Measurements from ENCODE around the gene PRSS53.

DNA sequence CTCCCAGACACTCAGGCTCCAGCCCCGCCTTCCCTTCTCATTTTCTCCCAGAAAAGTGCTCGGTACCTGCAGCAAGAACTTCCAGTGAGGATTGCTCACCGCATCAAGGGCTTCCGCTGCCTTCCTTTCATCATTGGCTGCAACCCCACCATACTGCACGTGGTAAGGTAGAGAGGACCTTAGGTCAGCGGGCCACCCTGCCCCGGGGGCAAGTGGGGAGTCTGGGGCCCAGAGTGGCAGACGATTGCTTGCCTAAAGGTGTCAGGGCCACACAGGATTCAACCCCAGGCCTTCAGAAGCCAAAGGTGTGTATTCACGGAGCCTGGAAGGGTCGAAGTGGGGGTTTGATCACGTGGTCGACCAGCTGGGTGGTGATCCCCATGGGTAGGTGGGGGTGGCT lies 20.9 kb upstream of the PRSS53 start:
- TF ChIP-seq CTCF (conservative IDR thresholded peaks at IDR 0.05; ENCODE audit: low read depth in 2 of 2) (no peak), REST (IDR thresholded peaks at IDR 0.05; ENCODE audit: unreplicated experiment) (no peak), JUNB (IDR thresholded peaks at IDR 0.05; ENCODE audit: unreplicated experiment) (no peak), ZNF331 (CRISPR knock-in tag; IDR thresholded peaks at IDR 0.05; ENCODE audit: low read depth) (no peak), POLR2AphosphoS5 (IDR thresholded peaks at IDR 0.05; ENCODE audit: low read depth) (no peak), EZH2 (IDR thresholded peaks at IDR 0.05; ENCODE audit: low read depth, unreplicated experiment) (no peak), EZH2phosphoT487 (IDR thresholded peaks at IDR 0.05; ENCODE audit: unreplicated experiment) (no peak), CREB1 (CRISPR knock-in tag; IDR thresholded peaks at IDR 0.05; ENCODE audit: low read depth) (no peak), NANOG (IDR thresholded peaks at IDR 0.05; ENCODE audit: borderline replicate concordance) (no peak), ZNF462 (CRISPR knock-in tag; IDR thresholded peaks at IDR 0.05) (no peak), ETS1 (IDR thresholded peaks at IDR 0.05) (no peak), ZNF114 (CRISPR knock-in tag; IDR thresholded peaks at IDR 0.05) (no peak), STAT1 (IDR thresholded peaks at IDR 0.05; ENCODE audit: unreplicated experiment) (no peak)
